ENCODE measurements around the gene TBCK.

TBCK gene

GRCh38 chr4:106019771-106020170, 296.2 kb downstream of the TBCK start:
- Histone ChIP-seq H3K4me1 (ENCODE audit: control insufficient read depth in 1 of 2, insufficient read depth in 1 of 2, low read depth in 1 of 2, low read length in 1 of 2) (no peaks in the 10 kb centered on the region), H3K27ac (no peak overlapping the region)

GRCh38 chr4:106017975-106018374, 298.0 kb downstream of the TBCK start:
- Histone ChIP-seq H3K9me3 (no peaks in the 10 kb centered on the region), H3K4me1 (ENCODE audit: control insufficient read depth in 1 of 2, insufficient read depth in 1 of 2, low read depth in 1 of 2, low read length in 1 of 2) (no peaks in the 10 kb centered on the region), H3K27ac (no peak overlapping the region), H3K27me3 (no peaks in the 10 kb centered on the region), H3K36me3 (no peaks in the 10 kb centered on the region), H3K4me3 (ENCODE audit: low read depth in 1 of 2, low read length in 1 of 2) (no peak overlapping the region)
- no peak for TF ChIP-seq CTCF (IDR thresholded peaks at IDR 0.05)

More at GRCh38 chr4:106019771-106020170, 296.2 kb downstream of the TBCK start:
- Histone ChIP-seq H3K27me3 (no peaks in the 10 kb centered on the region), H3K9me3 (no peaks in the 10 kb centered on the region), H3K4me3 (ENCODE audit: low read depth in 1 of 2, low read length in 1 of 2) (no peak overlapping the region), H3K36me3 (no peaks in the 10 kb centered on the region)
- no peak for TF ChIP-seq CTCF (IDR thresholded peaks at IDR 0.05)

GRCh38 chr4:106011387-106011786, 304.6 kb downstream of the TBCK start:
- no peaks in the 10 kb centered on the region for H3K27me3 ChIP-seq
- H3K4me3 ChIP-seq (ENCODE audit: low read depth in 1 of 2, low read length in 1 of 2) = no peak overlapping the region
- no peaks in the 10 kb centered on the region for H3K9me3 ChIP-seq
- H3K36me3 ChIP-seq = no peaks in the 10 kb centered on the region
- H3K27ac ChIP-seq = no peak overlapping the region
- no peaks in the 10 kb centered on the region for H3K4me1 ChIP-seq (ENCODE audit: control insufficient read depth in 1 of 2, insufficient read depth in 1 of 2, low read depth in 1 of 2, low read length in 1 of 2)
- no peak for TF ChIP-seq CTCF (IDR thresholded peaks at IDR 0.05)

GRCh38 chr4:106010761-106011160, 305.2 kb downstream of the TBCK start:
- Histone ChIP-seq H3K9me3 (no peaks in the 10 kb centered on the region), H3K27ac (no peak overlapping the region), H3K36me3 (no peaks in the 10 kb centered on the region), H3K4me1 (ENCODE audit: control insufficient read depth in 1 of 2, insufficient read depth in 1 of 2, low read depth in 1 of 2, low read length in 1 of 2) (no peaks in the 10 kb centered on the region), H3K27me3 (no peaks in the 10 kb centered on the region), H3K4me3 (ENCODE audit: low read depth in 1 of 2, low read length in 1 of 2) (no peak overlapping the region)
- TF ChIP-seq CTCF (IDR thresholded peaks at IDR 0.05) = no peak

DNA sequence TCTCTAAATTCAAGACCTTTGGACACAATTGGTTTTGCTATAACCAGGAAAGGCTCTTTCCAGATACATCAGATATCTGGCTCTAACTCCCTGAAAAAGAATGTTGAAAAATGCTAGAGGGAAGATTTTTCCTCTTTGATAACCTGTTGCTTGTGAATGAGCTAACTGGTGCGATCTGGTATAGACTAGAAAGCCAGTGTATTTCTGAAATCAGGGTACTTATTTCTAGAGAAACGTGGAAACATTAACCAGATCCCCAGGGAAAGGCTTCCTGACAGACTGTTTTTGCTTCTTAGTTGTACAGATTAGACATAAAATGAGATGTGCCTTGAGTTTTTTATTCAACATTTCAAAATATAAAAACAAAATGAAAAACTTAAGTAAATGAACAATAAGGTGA, 313.0 kb downstream of the TBCK start:
- Histone ChIP-seq H3K36me3 (no peaks in the 10 kb centered on the region), H3K4me3 (ENCODE audit: low read depth in 1 of 2, low read length in 1 of 2) (no peak overlapping the region), H3K9me3 (no peaks in the 10 kb centered on the region), H3K4me1 (ENCODE audit: control insufficient read depth in 1 of 2, insufficient read depth in 1 of 2, low read depth in 1 of 2, low read length in 1 of 2) (no peaks in the 10 kb centered on the region), H3K27ac (no peak overlapping the region), H3K27me3 (no peaks in the 10 kb centered on the region)
- TF ChIP-seq CTCF (IDR thresholded peaks at IDR 0.05) = no peak
